ENCODE measurements around the gene ROR2.

The ROR2 gene

DNA sequence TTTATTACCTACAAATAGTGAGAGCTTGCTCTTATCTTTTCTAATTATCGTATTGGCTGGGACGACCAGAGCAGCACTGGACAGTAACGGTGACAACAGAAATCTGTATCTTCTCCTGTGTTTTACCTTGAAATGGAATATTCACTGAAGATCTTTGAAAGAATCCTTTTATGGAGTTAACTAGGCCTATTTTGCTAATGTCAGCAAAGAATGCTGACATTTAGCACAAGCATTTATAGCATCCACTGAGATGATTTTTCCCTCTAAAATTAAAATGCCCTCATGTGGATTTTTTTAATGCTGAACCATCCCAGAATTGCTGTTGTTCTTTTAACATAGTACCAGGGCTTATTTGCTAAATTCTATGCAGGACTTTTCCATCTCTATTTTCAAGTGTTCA, 59.4 kb downstream of the ROR2 start:
- Mint-ChIP-seq H3K36me3 (ENCODE audit: low read depth) (no peaks in the 10 kb centered on the region), H3K4me3 (no peak overlapping the region), H3K27ac (no peak overlapping the region), H3K4me1 (ENCODE audit: low read depth) (peaks cover 1% of the 10 kb centered on the region), H3K27me3 (peaks cover 39% of the 10 kb centered on the region), H3K9me3 (no peaks in the 10 kb centered on the region)
- no peak for DNase-seq

- no peaks in the 10 kb centered on the region for H3K9me3 Mint-ChIP-seq
- H3K4me3 Mint-ChIP-seq, result no peak overlapping the region
- DNase-seq, result no peak
- no peaks in the 10 kb centered on the region for H3K36me3 Mint-ChIP-seq (ENCODE audit: low read depth)
- peaks cover 1% of the 10 kb centered on the region for H3K4me1 Mint-ChIP-seq (ENCODE audit: low read depth)
- no peak overlapping the region for H3K27ac Mint-ChIP-seq
- H3K27me3 Mint-ChIP-seq, result peaks cover 36% of the 10 kb centered on the region
Measured at GRCh38 chr9:91889161-91889911, 60.7 kb downstream of the ROR2 start.

DNA sequence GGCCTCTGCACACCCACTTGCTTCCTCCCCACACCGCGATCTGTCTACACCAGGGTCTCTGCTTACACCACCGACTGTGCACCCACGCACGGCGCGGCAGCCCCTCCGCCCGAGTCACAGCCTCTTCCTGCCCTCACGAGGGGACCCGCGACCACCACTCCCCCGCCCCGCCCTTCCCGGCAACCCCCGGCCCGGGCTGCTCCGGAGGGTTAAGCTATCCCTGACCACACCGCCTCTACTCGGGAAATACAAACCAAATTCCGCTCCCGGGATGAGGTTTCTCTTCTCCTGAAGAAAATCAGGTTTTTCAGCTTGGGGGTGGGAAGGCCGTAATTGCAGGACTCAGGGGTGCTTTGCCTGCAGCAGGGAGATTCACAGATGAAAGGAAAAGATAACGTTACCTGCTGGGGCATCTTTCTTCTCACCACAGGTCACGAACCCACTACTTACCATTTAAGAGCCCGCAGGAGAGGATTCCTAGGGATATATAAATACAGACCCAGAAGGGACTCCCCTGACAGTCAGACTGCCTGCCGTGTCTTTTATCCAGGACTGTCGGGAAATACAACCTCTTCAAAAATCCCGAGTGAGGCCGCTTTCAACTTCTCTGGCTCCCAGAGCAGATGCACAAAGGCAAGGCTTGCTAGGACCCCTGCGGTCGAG, 63.5 kb downstream of the ROR2 start:
- Mint-ChIP-seq H3K27ac (no peak overlapping the region), H3K4me1 (ENCODE audit: low read depth) (peaks cover 1% of the 10 kb centered on the region), H3K4me3 (no peak overlapping the region), H3K9me3 (no peaks in the 10 kb centered on the region), H3K27me3 (peaks cover 31% of the 10 kb centered on the region), H3K36me3 (ENCODE audit: low read depth) (no peaks in the 10 kb centered on the region)
- DNase-seq, result no peak

- Mint-ChIP-seq H3K27ac (no peak overlapping the region), H3K4me3 (no peak overlapping the region), H3K27me3 (peaks cover 31% of the 10 kb centered on the region), H3K9me3 (no peaks in the 10 kb centered on the region), H3K36me3 (ENCODE audit: low read depth) (no peaks in the 10 kb centered on the region), H3K4me1 (ENCODE audit: low read depth) (peaks cover 1% of the 10 kb centered on the region)
- DNase-seq, result no peak
Measured at GRCh38 chr9:91885746-91886413, 64.1 kb downstream of the ROR2 start.

- no peak overlapping the region for H3K27ac Mint-ChIP-seq
- DNase-seq, result no peak
- no peaks in the 10 kb centered on the region for H3K36me3 Mint-ChIP-seq (ENCODE audit: low read depth)
- no peak overlapping the region for H3K4me3 Mint-ChIP-seq
- no peaks in the 10 kb centered on the region for H3K9me3 Mint-ChIP-seq
- peaks cover 31% of the 10 kb centered on the region for H3K27me3 Mint-ChIP-seq
- peaks cover 1% of the 10 kb centered on the region for H3K4me1 Mint-ChIP-seq (ENCODE audit: low read depth)
Measured at GRCh38 chr9:91884696-91885687, 65.0 kb downstream of the ROR2 start.

DNA sequence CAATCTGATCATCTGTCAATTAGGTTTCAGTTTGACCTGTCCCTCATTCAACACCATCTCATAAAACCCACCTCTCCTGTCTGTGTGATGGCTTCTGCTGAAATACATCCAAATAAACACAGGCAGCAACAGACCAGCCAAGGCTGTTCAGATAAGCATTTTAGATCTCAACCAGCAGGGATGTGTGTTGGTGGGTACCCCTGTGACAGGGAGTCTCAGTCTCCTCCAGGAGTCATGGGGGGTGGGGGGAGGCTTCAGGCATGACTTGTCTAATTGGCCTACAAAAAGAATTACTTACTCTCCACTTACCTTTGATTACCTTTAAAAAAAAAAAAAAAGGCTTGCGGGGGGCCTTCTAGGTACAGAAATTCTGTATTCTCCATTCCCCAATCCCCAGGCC, 65.9 kb downstream of the ROR2 start:
- H3K4me3 Mint-ChIP-seq, result no peak overlapping the region
- no peaks in the 10 kb centered on the region for H3K36me3 Mint-ChIP-seq (ENCODE audit: low read depth)
- H3K9me3 Mint-ChIP-seq, result no peaks in the 10 kb centered on the region

DNA sequence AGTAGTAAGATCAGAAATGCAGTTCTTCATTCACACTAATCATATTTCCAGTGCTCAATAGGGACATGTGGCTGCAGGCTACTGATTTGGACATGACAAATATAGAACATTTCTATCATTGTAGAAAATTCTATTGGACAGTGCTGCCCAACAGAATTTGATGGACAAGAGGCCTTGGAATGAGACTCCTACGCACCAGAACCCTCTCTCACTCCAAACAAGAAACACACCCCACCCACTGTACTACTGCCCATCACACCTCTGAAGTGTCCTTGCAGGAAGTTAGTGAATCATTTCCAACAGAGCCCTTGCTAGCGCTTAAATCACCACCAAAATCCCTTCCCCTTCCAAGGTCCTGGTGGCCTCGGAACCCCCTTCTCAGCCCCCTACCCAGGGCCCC, 66.5 kb downstream of the ROR2 start:
- peaks cover 24% of the 10 kb centered on the region for H3K27me3 Mint-ChIP-seq
- no peaks in the 10 kb centered on the region for H3K9me3 Mint-ChIP-seq
- DNase-seq, result no peak
- H3K27ac Mint-ChIP-seq, result no peak overlapping the region
- no peaks in the 10 kb centered on the region for H3K36me3 Mint-ChIP-seq (ENCODE audit: low read depth)
- H3K4me3 Mint-ChIP-seq, result no peak overlapping the region
- H3K4me1 Mint-ChIP-seq (ENCODE audit: low read depth), result peaks cover 1% of the 10 kb centered on the region

More for the DNA sequence above, 65.9 kb downstream of the ROR2 start:
- Mint-ChIP-seq H3K4me1 (ENCODE audit: low read depth) (peaks cover 1% of the 10 kb centered on the region), H3K27me3 (peaks cover 31% of the 10 kb centered on the region), H3K27ac (no peak overlapping the region)
- no peak for DNase-seq

DNA sequence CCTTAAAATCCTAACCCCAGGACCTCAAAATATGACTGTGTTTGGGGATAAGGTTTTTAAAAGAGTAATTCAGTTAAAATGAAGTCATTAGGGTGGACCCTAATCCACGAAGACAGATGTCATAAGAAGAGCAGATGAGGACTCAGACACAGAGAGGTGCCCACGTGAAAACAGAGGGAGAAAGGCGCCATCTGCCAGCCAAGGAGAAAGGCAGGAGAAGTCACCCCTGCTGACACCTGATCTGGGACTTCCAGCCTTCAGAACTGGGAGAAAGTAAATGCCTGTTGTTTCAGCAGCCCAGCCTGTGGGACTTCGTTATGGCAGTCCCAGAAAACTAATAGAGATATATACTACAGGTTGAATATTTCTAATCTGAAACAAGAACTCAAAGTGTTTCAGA, 67.4 kb downstream of the ROR2 start:
- peaks cover 18% of the 10 kb centered on the region for H3K27me3 Mint-ChIP-seq
- H3K4me1 Mint-ChIP-seq (ENCODE audit: low read depth), result peaks cover 1% of the 10 kb centered on the region
- H3K27ac Mint-ChIP-seq, result no peak overlapping the region
- H3K9me3 Mint-ChIP-seq, result no peaks in the 10 kb centered on the region
- no peaks in the 10 kb centered on the region for H3K36me3 Mint-ChIP-seq (ENCODE audit: low read depth)
- DNase-seq, result no peak
- H3K4me3 Mint-ChIP-seq, result no peak overlapping the region

- no peak for DNase-seq
- Mint-ChIP-seq H3K36me3 (ENCODE audit: low read depth) (no peaks in the 10 kb centered on the region), H3K9me3 (no peaks in the 10 kb centered on the region), H3K4me1 (ENCODE audit: low read depth) (no peaks in the 10 kb centered on the region), H3K27ac (no peak overlapping the region), H3K4me3 (no peak overlapping the region), H3K27me3 (peaks cover 6% of the 10 kb centered on the region)
Measured at GRCh38 chr9:91880378-91880972, 69.6 kb downstream of the ROR2 start.

DNA sequence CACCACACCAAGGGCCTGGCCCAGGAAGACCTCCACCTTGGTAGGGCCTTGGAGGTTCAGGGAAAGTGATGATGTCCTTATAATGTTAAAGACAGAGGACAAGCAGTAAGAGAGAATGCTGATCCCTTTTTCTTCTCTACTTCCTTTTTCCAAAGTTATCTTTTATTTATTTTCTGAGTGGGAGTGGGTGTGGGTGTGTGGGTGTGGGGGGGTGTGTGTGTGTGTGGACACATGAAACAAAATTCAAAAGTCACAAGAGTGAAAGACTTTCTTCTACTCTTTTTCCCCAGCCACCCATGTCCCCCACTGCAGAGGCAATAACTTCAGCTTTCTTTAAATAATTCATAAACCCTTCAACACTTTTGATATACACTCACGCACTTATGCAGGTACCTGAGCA, 70.8 kb downstream of the ROR2 start:
- DNase-seq, result no peak
- Mint-ChIP-seq H3K4me1 (ENCODE audit: low read depth) (no peaks in the 10 kb centered on the region), H3K27me3 (peaks cover 8% of the 10 kb centered on the region), H3K9me3 (no peaks in the 10 kb centered on the region), H3K4me3 (no peak overlapping the region), H3K36me3 (ENCODE audit: low read depth) (no peaks in the 10 kb centered on the region), H3K27ac (no peak overlapping the region)

DNA sequence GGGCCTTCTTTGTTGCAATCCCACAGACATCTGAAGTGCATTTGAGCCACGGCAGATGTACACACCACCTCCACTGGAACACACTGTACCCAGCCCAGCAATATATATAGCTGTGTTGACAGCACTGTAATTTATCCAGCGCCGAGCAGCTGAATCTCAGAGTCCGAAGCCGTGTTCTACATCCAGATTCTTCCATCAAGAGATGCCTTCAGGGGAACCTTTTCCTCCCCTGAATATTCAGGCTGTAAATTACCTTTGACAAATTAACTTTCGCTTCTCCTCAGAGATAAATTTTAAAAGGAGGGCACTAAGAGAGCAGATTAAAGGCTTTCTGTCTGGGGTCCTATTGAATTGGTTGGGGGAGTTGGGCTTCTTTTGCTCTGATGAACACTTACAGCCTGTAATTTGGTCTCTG, 76.4 kb downstream of the ROR2 start:
- H3K36me3 Mint-ChIP-seq (ENCODE audit: low read depth), result no peaks in the 10 kb centered on the region
- H3K9me3 Mint-ChIP-seq, result no peaks in the 10 kb centered on the region
- no peak overlapping the region for H3K27ac Mint-ChIP-seq
- DNase-seq, result no peak
- peaks cover 14% of the 10 kb centered on the region for H3K27me3 Mint-ChIP-seq
- H3K4me1 Mint-ChIP-seq (ENCODE audit: low read depth), result no peaks in the 10 kb centered on the region
- H3K4me3 Mint-ChIP-seq, result no peak overlapping the region

DNA sequence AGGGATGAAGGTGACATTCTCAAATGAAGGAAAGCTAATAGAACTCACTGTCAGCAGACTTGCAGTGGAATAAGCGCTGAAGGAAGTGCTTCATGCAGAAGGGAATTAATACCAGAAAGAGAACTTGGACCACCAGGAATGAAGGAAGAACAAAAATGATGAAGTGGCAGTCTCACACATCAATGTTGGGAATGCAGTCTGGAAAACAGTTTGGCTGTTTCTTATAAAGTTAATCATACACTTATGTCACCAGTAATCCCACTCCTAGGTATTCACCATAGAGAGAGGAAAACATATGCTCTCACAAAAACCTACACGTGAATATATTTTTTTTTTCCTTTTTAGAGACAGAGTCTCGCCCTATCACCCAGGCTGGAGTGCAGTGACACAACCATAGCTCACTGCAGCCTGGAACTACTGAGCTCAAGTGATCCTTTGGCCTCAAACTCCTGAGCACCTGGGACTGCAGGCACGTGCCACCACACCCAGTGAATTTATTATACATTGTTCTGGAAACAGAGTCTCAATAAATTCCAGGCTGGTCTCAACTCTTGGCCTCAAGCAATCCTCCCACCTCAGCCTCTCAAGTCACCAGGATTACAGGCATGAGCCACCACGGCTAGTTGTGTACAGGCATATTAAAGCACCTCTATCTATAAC, 81.2 kb downstream of the ROR2 start:
- Mint-ChIP-seq H3K27me3 (peaks cover 19% of the 10 kb centered on the region), H3K36me3 (ENCODE audit: low read depth) (no peaks in the 10 kb centered on the region), H3K4me1 (ENCODE audit: low read depth) (peaks cover 2% of the 10 kb centered on the region), H3K9me3 (no peaks in the 10 kb centered on the region), H3K4me3 (no peak overlapping the region), H3K27ac (no peak overlapping the region)
- no peak for DNase-seq

DNA sequence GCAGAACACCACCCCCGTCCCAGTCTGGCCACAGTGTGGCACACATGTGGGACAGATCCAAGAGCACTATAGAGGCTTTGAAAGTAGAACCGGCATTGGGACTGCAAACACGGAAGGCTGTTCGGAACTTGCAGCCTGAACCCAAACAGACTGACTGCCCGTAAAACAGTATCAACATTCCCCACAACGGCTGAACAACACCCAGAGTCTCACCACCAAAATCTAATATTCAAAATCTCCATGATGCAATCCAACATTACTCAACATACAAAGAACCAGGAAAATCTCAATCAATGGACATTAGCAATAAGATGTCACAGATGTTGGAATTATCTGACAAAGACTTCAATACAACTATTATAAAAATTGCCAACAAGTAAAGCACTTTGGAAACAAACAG, 82.3 kb downstream of the ROR2 start:
- DNase-seq, result no peak
- Mint-ChIP-seq H3K27me3 (peaks cover 25% of the 10 kb centered on the region), H3K27ac (no peak overlapping the region), H3K36me3 (ENCODE audit: low read depth) (no peaks in the 10 kb centered on the region), H3K4me1 (ENCODE audit: low read depth) (peaks cover 2% of the 10 kb centered on the region), H3K4me3 (no peak overlapping the region), H3K9me3 (no peaks in the 10 kb centered on the region)
